ENCODE results near the gene RNPEP. TPM values are rescaled to one million over a fixed set of nuclear protein-coding genes. Genes with fewer than 3 reads are reported as not detected.

RNPEP gene
- total and polyA plus RNA-seq, 2 of the 13 experiments (the other 11 are each of a cell fraction or from before 2014, with no cell fraction given): 20.6 to 38.4 TPM

DNA sequence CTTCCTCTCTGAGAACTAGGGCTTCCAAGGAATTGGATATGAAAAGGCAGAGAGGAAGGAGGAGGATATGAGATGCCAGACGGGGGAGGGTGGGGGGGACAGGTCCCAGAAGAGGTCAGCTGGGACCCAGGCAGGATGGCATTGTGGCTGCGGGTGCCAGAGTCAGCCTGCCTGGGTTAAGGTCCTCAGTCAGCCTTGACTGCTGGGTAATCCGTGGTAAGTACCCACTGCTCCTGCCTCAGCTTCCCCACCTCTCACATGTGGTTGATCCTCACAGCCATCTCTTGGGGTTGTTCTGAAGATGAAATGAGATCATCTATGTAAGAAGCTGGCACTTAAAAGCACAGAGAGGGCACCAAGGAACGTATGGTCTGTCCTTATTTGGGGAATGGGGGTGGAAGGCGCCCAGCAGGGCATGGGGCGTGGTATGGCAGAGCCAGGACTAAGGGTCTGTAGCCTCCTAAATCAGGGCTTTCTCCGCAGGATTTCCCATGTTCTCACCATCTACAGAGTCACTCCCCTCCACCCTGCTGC is 51.8 kb downstream of the RNPEP start:
- H3K4me2 ChIP-seq (ENCODE audit: low read depth, low read length): peak overlapping the region; percentile 98
- intact Hi-C loops (cut with micrococcal nuclease; ENCODE audit: unreplicated experiment) (no loop called here), in situ Hi-C loops (cut with HindIII; ENCODE audit: extremely low pct_ligation_motif_present, low pct_unique_long_range_greater_than_20kb) (no loop called here)
- peak; percentile 36; the same call in 2 of the 3 replicates for ATAC-seq
- H2AFZ ChIP-seq (ENCODE audit: low read length): no peak overlapping the region
- H3K27ac ChIP-seq (ENCODE audit: extremely low read length, insufficient read depth, low read length): peak overlapping the region; percentile 75
- H3K9ac ChIP-seq (ENCODE audit: insufficient read depth, low read depth, low read length): peak overlapping the region; percentile 88
- H3K4me1 ChIP-seq (ENCODE audit: insufficient read depth, low read length): peaks cover 82% of the 10 kb centered on the region
- no peak for DNase-seq (ENCODE audit: low spot score)
- H3K36me3 ChIP-seq (replicated peaks in 1 of 2; ENCODE audit: control insufficient read depth in 1 of 2, insufficient read depth in 2 of 2, low read length in 2 of 2): no peaks in the 10 kb centered on the region
- H3K79me2 ChIP-seq (ENCODE audit: insufficient read depth, low read length): no peaks in the 10 kb centered on the region
- 65% methylated on average over 6 of the region's 7 CpGs for WGBS (ENCODE audit: low lambda C conversion rate)
- no peak for FAIRE-seq
- TF ChIP-seq, protein P1, sequence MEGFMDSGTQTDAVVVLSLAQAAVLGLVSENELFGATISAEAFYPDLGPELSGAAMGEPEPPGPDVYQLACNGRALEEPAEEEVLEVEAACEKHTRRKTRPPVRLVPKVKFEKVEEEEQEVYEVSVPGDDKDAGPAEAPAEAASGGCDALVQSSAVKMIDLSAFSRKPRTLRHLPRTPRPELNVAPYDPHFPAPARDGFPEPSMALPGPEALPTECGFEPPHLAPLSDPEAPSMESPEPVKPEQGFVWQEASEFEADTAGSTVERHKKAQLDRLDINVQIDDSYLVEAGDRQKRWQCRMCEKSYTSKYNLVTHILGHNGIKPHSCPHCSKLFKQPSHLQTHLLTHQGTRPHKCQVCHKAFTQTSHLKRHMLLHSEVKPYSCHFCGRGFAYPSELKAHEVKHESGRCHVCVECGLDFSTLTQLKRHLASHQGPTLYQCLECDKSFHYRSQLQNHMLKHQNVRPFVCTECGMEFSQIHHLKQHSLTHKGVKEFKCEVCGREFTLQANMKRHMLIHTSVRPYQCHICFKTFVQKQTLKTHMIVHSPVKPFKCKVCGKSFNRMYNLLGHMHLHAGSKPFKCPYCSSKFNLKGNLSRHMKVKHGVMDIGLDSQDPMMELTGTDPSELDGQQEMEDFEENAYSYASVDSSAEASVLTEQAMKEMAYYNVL (CRISPR knock-in tag; IDR thresholded peaks at IDR 0.05; ENCODE audit: borderline replicate concordance): peak; percentile 12; the same call in 1 of the 2 replicates
- TF ChIP-seq ZNF816 (CRISPR knock-in tag; IDR thresholded peaks at IDR 0.05; ENCODE audit: borderline replicate concordance) (no peak), KMT2A (CRISPR knock-in tag; IDR thresholded peaks at IDR 0.05) (0 out of 2 replicates have a peak, but pooled peaks have one; percentile 22), POLR2A (IDR thresholded peaks at IDR 0.05; ENCODE audit: insufficient read depth in 1 of 2, low read depth in 2 of 2, low read length in 2 of 2) (0 out of 4 replicates have a peak, but pooled peaks of 1 of the 2 experiments have one; percentile 8), SIX4 (CRISPR knock-in tag; IDR thresholded peaks at IDR 0.05) (no peak), TAF1 (CRISPR knock-in tag; IDR thresholded peaks at IDR 0.05) (0 out of 2 replicates have a peak, but pooled peaks have one; percentile 10), SALL2 (CRISPR knock-in tag; IDR thresholded peaks at IDR 0.05) (no peak), RXRA (CRISPR knock-in tag; IDR thresholded peaks at IDR 0.05) (0 out of 2 replicates have a peak, but pooled peaks have one; percentile 0)
- TF ChIP-seq, protein P2, sequence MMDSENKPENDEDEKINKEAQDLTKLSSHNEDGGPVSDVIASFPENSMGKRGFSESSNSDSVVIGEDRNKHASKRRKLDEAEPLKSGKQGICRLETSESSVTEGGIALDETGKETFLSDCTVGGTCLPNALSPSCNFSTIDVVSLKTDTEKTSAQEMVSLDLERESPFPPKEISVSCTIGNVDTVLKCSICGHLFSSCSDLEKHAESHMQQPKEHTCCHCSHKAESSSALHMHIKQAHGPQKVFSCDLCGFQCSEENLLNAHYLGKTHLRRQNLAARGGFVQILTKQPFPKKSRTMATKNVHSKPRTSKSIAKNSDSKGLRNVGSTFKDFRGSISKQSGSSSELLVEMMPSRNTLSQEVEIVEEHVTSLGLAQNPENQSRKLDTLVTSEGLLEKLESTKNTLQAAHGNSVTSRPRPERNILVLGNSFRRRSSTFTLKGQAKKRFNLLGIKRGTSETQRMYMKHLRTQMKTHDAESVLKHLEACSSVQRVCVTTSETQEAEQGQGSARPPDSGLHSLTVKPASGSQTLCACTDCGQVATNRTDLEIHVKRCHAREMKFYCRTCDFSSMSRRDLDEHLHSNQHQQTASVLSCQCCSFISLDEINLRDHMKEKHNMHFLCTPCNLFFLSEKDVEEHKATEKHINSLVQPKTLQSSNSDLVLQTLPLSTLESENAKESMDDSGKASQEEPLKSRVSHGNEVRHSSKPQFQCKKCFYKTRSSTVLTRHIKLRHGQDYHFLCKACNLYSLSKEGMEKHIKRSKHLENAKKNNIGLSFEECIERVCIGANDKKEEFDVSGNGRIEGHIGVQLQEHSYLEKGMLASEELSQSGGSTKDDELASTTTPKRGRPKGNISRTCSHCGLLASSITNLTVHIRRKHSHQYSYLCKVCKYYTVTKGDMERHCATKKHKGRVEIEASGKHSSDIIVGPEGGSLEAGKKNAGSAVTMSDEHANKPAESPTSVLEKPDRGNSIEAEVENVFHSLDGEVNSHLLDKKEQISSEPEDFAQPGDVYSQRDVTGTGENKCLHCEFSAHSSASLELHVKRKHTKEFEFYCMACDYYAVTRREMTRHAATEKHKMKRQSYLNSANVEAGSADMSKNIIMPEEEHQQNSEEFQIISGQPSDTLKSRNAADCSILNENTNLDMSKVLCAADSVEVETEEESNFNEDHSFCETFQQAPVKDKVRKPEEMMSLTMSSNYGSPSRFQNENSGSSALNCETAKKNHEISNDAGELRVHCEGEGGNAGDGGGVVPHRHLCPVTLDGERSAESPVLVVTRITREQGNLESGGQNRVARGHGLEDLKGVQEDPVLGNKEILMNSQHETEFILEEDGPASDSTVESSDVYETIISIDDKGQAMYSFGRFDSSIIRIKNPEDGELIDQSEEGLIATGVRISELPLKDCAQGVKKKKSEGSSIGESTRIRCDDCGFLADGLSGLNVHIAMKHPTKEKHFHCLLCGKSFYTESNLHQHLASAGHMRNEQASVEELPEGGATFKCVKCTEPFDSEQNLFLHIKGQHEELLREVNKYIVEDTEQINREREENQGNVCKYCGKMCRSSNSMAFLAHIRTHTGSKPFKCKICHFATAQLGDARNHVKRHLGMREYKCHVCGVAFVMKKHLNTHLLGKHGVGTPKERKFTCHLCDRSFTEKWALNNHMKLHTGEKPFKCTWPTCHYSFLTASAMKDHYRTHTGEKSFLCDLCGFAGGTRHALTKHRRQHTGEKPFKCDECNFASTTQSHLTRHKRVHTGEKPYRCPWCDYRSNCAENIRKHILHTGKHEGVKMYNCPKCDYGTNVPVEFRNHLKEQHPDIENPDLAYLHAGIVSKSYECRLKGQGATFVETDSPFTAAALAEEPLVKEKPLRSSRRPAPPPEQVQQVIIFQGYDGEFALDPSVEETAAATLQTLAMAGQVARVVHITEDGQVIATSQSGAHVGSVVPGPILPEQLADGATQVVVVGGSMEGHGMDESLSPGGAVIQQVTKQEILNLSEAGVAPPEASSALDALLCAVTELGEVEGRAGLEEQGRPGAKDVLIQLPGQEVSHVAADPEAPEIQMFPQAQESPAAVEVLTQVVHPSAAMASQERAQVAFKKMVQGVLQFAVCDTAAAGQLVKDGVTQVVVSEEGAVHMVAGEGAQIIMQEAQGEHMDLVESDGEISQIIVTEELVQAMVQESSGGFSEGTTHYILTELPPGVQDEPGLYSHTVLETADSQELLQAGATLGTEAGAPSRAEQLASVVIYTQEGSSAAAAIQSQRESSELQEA (CRISPR knock-in tag; IDR thresholded peaks at IDR 0.05; ENCODE audit: not compliant biosample characterization): no peak
- H3K4me3 ChIP-seq (replicated peaks in 1 of 3; ENCODE audit: insufficient read depth in 1 of 3, low read depth in 2 of 3, low read length in 3 of 3): peak overlapping the region; percentile 54 to 75 (median 57)
- no peaks in the 10 kb centered on the region for H3K9me3 ChIP-seq (ENCODE audit: low read length)
- H3K27me3 ChIP-seq (ENCODE audit: control insufficient read depth in 1 of 2, insufficient read depth in 2 of 2, low read length in 2 of 2): no peaks in the 10 kb centered on the region
- ChIA-PET CTCF (ENCODE audit: low intra/inter-chr PET ratio, low total read pairs) (no interaction called here), POLR2A (interaction anchor here (0.9 to 3.1 kb wide), 15 partner anchors 9 to 109 kb away, joined by 3 to 92 read pairs (median 9); partner anchors contain the start of genes ARL8A and ELF3)
- TSS peak; percentile 100 for BruUV-seq (replicated peaks)
- H4K20me1 ChIP-seq (ENCODE audit: insufficient read depth, low read length): no peaks in the 10 kb centered on the region

Measured in HepG2 (cell line).